ENCODE results near the gene JUN.

GRCh38 chr1:58762806-58763205 lies 21.0 kb downstream of the JUN start:
- no peak for TF ChIP-seq CTCF (IDR thresholded peaks at IDR 0.05; ENCODE audit: low read depth, low read length, missing input control)
- no peak for TF ChIP-seq TAF1 (conservative IDR thresholded peaks at IDR 0.05)
- TF ChIP-seq REST (IDR thresholded peaks at IDR 0.05): no peak
- TF ChIP-seq YY1 (IDR thresholded peaks at IDR 0.05): no peak
- no peak for TF ChIP-seq ATF3 (IDR thresholded peaks at IDR 0.05)
- no peak for TF ChIP-seq SP1 (IDR thresholded peaks at IDR 0.05)

Data from liver (tissue), 3 donors.